Neural crest cell (in vitro differentiated cells): ENCODE results near the gene CRTC2. TPM values are rescaled to one million over a fixed set of nuclear protein-coding genes. Genes with fewer than 3 reads are reported as not detected.

Source experiments
- DNase-seq: peaks from one replicate; pipeline ENCODE4 v3.0.0; 2021; ENCODE audit warnings: low read depth, mixed read lengths, low spot score
- H3K27ac Mint-ChIP-seq: one replicate; pipeline ENCODE4 v1.8.0; 2021; ENCODE audit warnings: mild to moderate bottlenecking, mixed read lengths; ENCODE audit not compliant: unreplicated experiment
- H3K27me3 Mint-ChIP-seq: 2 replicates; pipeline ENCODE4 v1.8.0; 2021; ENCODE audit warnings: low read depth, mild to moderate bottlenecking, mixed read lengths
- H3K36me3 Mint-ChIP-seq: 2 replicates; pipeline ENCODE4 v1.8.0; 2021; ENCODE audit warnings: low read depth, mild to moderate bottlenecking, mixed read lengths
- H3K4me1 Mint-ChIP-seq: 2 replicates; pipeline ENCODE4 v1.8.0; 2021; ENCODE audit warnings: mixed read lengths
- H3K4me3 Mint-ChIP-seq: one replicate; pipeline ENCODE4 v1.8.0; 2021; ENCODE audit warnings: mild to moderate bottlenecking, mixed read lengths
- H3K9me3 Mint-ChIP-seq: 2 replicates; pipeline ENCODE4 v1.8.0; 2021; ENCODE audit warnings: mixed read lengths
- total RNA-seq: library from RNA; stranded (reverse); gene quantifications from 2 replicates; pipeline ENCODE4 v1.2.1, GENCODE V29; 2021
- TF ChIP-seq, protein P1 (sequence below): fragments of 200-600 bp; sonication (generic); conservative IDR thresholded peaks from 2 replicates; pipeline ENCODE4 v1.5.0; 2021; ENCODE audit warnings: antibody characterized with exemption, mild to moderate bottlenecking

CRTC2 gene
- total RNA-seq, 1 donor from 2014 or later: 34.7 TPM

DNA sequence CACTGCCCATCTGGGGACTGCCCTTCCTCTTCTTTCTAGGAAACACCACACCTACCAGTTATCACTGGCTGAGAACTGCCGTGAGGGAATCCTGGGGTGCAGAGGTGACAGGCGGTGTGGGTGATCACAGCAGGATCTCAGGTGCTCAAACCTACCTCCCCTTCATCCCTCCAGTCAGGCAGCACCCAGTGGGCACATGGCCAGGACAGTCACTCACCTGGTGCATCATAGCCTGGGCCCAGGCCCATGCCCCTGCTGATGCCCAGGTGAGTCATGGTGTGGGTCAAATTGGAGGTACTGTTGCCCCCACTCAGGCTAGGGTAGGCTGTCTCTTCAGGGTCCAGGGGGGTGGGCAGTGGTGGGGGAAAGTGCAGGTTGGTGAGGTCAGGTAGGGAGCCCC is 6.6 kb downstream of the CRTC2 start:
- no peaks in the 10 kb centered on the region for H3K27me3 Mint-ChIP-seq
- no peak overlapping the region for H3K27ac Mint-ChIP-seq
- no peaks in the 10 kb centered on the region for H3K36me3 Mint-ChIP-seq
- peaks cover 7% of the 10 kb centered on the region for H3K4me1 Mint-ChIP-seq
- no peak for DNase-seq
- TF ChIP-seq, protein P1, sequence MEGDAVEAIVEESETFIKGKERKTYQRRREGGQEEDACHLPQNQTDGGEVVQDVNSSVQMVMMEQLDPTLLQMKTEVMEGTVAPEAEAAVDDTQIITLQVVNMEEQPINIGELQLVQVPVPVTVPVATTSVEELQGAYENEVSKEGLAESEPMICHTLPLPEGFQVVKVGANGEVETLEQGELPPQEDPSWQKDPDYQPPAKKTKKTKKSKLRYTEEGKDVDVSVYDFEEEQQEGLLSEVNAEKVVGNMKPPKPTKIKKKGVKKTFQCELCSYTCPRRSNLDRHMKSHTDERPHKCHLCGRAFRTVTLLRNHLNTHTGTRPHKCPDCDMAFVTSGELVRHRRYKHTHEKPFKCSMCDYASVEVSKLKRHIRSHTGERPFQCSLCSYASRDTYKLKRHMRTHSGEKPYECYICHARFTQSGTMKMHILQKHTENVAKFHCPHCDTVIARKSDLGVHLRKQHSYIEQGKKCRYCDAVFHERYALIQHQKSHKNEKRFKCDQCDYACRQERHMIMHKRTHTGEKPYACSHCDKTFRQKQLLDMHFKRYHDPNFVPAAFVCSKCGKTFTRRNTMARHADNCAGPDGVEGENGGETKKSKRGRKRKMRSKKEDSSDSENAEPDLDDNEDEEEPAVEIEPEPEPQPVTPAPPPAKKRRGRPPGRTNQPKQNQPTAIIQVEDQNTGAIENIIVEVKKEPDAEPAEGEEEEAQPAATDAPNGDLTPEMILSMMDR: no peak
- H3K4me3 Mint-ChIP-seq: no peak overlapping the region
- no peaks in the 10 kb centered on the region for H3K9me3 Mint-ChIP-seq

DNA sequence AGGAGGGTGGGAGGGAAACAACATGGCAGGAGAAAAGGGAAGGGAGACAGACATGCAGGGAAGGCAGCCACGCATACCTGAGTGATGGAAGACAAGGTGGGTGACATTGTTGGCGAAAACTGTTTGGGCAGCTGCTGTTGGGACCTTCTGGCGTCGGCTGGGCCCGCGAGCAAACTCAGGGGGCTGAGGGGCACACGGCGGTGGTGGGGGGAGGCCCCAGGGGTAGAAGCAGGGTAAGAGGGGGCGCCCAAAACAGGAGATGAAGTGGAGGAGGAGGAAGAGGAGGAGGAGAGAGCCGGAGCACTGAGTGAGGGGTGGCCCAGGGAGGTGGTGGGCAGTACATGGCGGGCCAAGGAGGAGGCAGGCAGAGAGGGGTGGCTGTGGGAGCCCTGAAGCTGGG is 7.2 kb downstream of the CRTC2 start:
- TF ChIP-seq, protein P1: no peak
- no peak for DNase-seq
- Mint-ChIP-seq H3K4me3 (no peak overlapping the region), H3K4me1 (peaks cover 3% of the 10 kb centered on the region), H3K9me3 (no peaks in the 10 kb centered on the region), H3K27me3 (no peaks in the 10 kb centered on the region), H3K27ac (no peak overlapping the region), H3K36me3 (no peaks in the 10 kb centered on the region)

DNA sequence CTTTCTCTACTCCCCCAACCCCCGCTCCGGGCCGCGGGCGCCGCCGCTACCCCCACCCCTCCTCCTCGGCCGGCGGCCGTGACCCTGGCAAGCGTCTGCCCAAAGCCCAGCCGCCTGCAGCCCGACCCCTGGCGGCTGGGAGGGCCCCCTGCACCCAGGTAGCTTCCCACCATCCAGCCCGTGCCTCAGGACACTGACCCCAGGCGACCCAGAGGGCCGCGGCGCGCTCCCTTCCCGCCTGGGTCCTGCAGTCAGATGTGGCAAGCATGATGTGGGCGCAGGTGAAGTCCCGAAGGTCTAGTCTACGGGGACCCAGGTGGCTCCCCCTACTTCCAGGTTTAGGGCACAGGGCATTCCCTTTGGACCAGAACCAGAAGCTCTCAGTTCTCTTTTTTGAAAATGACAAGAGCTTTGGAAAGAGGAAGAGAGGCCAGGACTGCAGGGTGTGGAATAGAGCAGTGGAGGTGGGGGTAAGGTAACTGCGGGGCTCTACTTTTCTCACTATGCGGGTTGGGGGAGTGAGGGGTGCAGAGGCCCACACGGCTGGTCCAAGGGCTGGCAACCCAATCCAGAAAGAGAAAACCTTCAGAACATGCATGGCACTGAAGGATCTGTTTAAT is 11.7 kb downstream of the CRTC2 start, which contains the start of gene DENND4B:
Gene DENND4B (minus strand): TSS at position 97 of the 620 bp plus-strand sequence. CDS start 2,344 bp downstream, outside the sequence.
- peak within 1 kb of the TSS; percentile 35 for H3K27ac Mint-ChIP-seq
- peaks cover 17% of the 10 kb centered on the region for H3K4me1 Mint-ChIP-seq
- peaks cover 3% of the 10 kb centered on the region for H3K36me3 Mint-ChIP-seq
- DNase-seq: peak; percentile 78
- no peaks in the 10 kb centered on the region for H3K27me3 Mint-ChIP-seq
- no peaks in the 10 kb centered on the region for H3K9me3 Mint-ChIP-seq
- peak within 1 kb of the TSS; percentile 90 for H3K4me3 Mint-ChIP-seq
- TF ChIP-seq, protein P1: peak; percentile 92

DNA sequence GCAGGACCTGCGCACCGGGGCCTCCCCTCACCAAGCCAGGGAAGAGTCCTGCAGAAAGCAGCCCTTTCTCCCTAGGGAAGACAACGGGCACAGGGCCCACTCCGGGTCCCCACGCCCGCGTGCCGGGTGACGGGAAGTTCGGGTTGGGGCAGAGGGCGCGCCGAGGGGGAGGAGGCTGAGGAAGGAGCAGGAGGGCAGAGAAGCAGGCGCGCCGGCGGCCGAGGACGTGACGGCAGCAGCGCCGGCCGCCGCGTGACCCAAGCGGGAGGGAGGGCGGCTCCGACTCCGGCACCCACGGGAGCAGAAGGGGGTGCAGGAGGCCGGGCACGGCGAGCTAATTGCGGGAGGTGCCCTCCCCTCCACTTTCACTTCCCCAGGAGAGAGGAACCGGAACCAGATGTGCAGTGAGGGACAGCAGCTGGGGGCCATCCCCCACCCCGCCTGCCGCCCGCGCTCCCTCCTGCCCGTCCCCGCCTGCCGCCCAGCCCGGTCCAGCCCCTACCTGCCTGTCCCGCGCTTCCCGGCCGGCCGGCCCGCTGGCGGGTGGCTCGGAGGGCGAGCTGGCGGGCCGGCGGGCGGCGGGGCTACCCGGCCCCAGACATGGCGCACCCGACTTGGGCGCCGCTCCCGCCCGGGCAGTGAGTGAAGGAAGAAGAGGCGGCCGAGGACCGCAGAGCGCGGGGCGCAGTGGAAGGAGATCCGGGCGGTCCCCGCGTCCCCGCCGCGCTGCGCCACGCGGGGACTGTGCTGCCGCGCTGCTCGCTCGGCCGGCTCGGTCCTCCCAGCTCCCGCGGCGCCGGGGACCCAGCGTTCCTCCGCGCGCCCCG is 12.4 kb downstream of the CRTC2 start:
- H3K36me3 Mint-ChIP-seq: peaks cover 3% of the 10 kb centered on the region
- peaks cover 17% of the 10 kb centered on the region for H3K4me1 Mint-ChIP-seq

DNA sequence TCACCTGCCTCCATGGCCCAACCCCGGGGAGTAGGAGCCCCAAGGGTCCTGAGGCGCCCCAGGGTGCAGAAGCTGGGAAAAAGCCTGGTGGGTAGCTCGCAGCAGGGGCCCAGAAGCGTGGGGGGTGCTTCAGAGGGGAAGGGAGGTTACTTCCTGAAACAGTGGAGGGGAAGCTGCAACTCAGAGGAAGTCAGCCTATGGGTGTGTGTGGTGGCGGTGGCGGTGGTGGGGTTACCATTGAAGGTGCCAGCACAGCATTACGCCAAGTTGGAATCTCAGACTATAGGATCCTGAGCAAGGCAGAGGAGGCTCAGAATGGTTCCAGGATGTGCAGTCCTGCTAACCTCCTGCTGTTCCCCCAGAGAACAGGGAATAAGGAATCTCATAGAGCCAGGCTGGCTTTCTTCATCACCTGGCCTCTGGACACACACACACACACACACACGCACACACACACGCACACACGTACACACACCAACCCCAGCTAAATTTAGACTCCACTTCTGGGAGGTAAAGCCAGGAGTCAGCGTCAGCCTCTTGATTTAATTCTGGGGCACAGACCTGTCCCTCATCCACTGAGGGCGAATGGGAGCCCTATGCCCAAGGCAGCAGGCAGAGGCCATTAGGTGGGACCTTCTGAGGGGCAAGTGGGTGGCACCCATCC is 13.1 kb downstream of the CRTC2 start:
- Mint-ChIP-seq H3K27me3 (no peaks in the 10 kb centered on the region), H3K36me3 (peaks cover 3% of the 10 kb centered on the region), H3K27ac (peak overlapping the region; percentile 35), H3K9me3 (no peaks in the 10 kb centered on the region), H3K4me3 (peak overlapping the region; percentile 90), H3K4me1 (peaks cover 17% of the 10 kb centered on the region)
- TF ChIP-seq, protein P1: no peak
- DNase-seq: no peak

More for the DNA sequence above, 12.4 kb downstream of the CRTC2 start:
- no peak overlapping the region for H3K27ac Mint-ChIP-seq
- DNase-seq: peak; percentile 34
- no peaks in the 10 kb centered on the region for H3K27me3 Mint-ChIP-seq
- H3K4me3 Mint-ChIP-seq: peak overlapping the region; percentile 90
- no peaks in the 10 kb centered on the region for H3K9me3 Mint-ChIP-seq
- TF ChIP-seq, protein P1: no peak
